ENCODE measurements around the gene S100A11. TPM values are rescaled to one million over a fixed set of nuclear protein-coding genes. Genes with fewer than 3 reads are reported as not detected.
"Not testable (repeated sequence)": the region's sequence is repeated elsewhere in the genome, so short reads cannot be mapped to it uniquely, and the experiment has no call there.

S100A11 gene
- total RNA-seq (2022), result 1,562 and 1,998 TPM in 2 replicates
- percentile 100 among the genes with signal in this experiment for Bru-seq, nascent RNA
- BruChase-seq, experiment 1, labeled RNA remaining after a 6-hour chase, result percentile 100 among the genes with signal in this experiment
- BruChase-seq, experiment 2, labeled RNA remaining after a 2-hour chase, result percentile 100 among the genes with signal in this experiment
- long read RNA-seq, transcript S100A11-201 (3 exons, 594 nt), result major isoform, 2,933 of 2,952 reads
- long read RNA-seq, partial matches to known transcripts, result 16 of 2,952 reads
- long read RNA-seq, other reads (novel, unspliced or antisense), result 3 of 2,952 reads

GRCh38 chr1:152036267-152037216 is at the start of gene S100A11:
S100A11 (minus strand) TSS chr1:152037004; CDS start chr1:152036915, 89 bp downstream.
- Mint-ChIP-seq H3K27ac (ENCODE audit: low read depth, unreplicated experiment) (peak within 1 kb of the TSS; percentile 86), H3K27me3 (ENCODE audit: insufficient read depth, unreplicated experiment) (no peaks in the 10 kb centered on the region), H3K9me3 (ENCODE audit: unreplicated experiment) (no peaks in the 10 kb centered on the region), H3K4me3 (ENCODE audit: unreplicated experiment) (peak within 1 kb of the TSS; percentile 84), H3K36me3 (ENCODE audit: insufficient read depth, unreplicated experiment) (peaks cover 53% of the 10 kb centered on the region), H3K4me1 (ENCODE audit: insufficient read depth, unreplicated experiment) (peaks cover 16% of the 10 kb centered on the region)
- intact Hi-C loops (cut with micrococcal nuclease), result loop anchor here (1.0 kb wide), 1 partner anchor 12 kb away; no protein-coding TSS in a partner anchor
- peak; percentile 94 for DNase-seq (ENCODE audit: unreplicated experiment)
- ChIA-PET POLR2A (interaction anchor here (0.6 to 13.2 kb wide), 54 partner anchors 9 to 1634 kb away, joined by 3 to 622 read pairs (median 6); partner anchors contain the start of genes ILF2, S100A10, S100A2 and THEM4), CTCF (interaction anchor here (0.6 to 6.4 kb wide), 24 partner anchors 11 to 1458 kb away, joined by 3 to 84 read pairs (median 3); no protein-coding TSS in a partner anchor)
- no peak for TF ChIP-seq CTCF (IDR thresholded peaks at IDR 0.05; ENCODE audit: unreplicated experiment)
- BruUV-seq (replicated peaks), result TSS peak; percentile 56

GRCh38 chr1:152084853-152085252 is 48.0 kb upstream of the S100A11 start:
- ChIA-PET CTCF (interaction anchor here (0.6 to 1.3 kb wide), 2 partner anchors 13 to 33 kb away, joined by 3 to 4 read pairs; no protein-coding TSS in a partner anchor), POLR2A (interaction anchor here (0.7 to 2.3 kb wide), 2 partner anchors 20 to 383 kb away, joined by 3 to 7 read pairs; no protein-coding TSS in a partner anchor)
- Mint-ChIP-seq H3K27ac (ENCODE audit: low read depth, unreplicated experiment) (no peak overlapping the region), H3K36me3 (ENCODE audit: insufficient read depth, unreplicated experiment) (no peaks in the 10 kb centered on the region), H3K4me1 (ENCODE audit: insufficient read depth, unreplicated experiment) (no peaks in the 10 kb centered on the region), H3K4me3 (ENCODE audit: unreplicated experiment) (no peak overlapping the region), H3K27me3 (ENCODE audit: insufficient read depth, unreplicated experiment) (peaks cover 13% of the 10 kb centered on the region), H3K9me3 (ENCODE audit: unreplicated experiment) (no peaks in the 10 kb centered on the region)
- intact Hi-C loops (cut with micrococcal nuclease), result no loop called here
- no TSS peak for BruUV-seq (replicated peaks)
- TF ChIP-seq CTCF (IDR thresholded peaks at IDR 0.05; ENCODE audit: unreplicated experiment), result no peak
- no peak for DNase-seq (ENCODE audit: unreplicated experiment)

- H3K27ac Mint-ChIP-seq (ENCODE audit: low read depth, unreplicated experiment); H3K36me3 Mint-ChIP-seq (ENCODE audit: insufficient read depth, unreplicated experiment); CTCF ChIA-PET; H3K4me3 Mint-ChIP-seq (ENCODE audit: unreplicated experiment); BruUV-seq (replicated peaks); intact Hi-C loops (cut with micrococcal nuclease); H3K4me1 Mint-ChIP-seq (ENCODE audit: insufficient read depth, unreplicated experiment); H3K9me3 Mint-ChIP-seq (ENCODE audit: unreplicated experiment); DNase-seq (ENCODE audit: unreplicated experiment); POLR2A ChIA-PET: not testable (repeated sequence)
- peaks cover 34% of the 10 kb centered on the region for H3K27me3 Mint-ChIP-seq (ENCODE audit: insufficient read depth, unreplicated experiment)
These were observed 44.2 kb upstream of the S100A11 start for GRCh38 chr1:152081026-152081425.

- H3K4me3 Mint-ChIP-seq (ENCODE audit: unreplicated experiment); H3K4me1 Mint-ChIP-seq (ENCODE audit: insufficient read depth, unreplicated experiment); H3K9me3 Mint-ChIP-seq (ENCODE audit: unreplicated experiment); BruUV-seq (replicated peaks); POLR2A ChIA-PET; H3K27ac Mint-ChIP-seq (ENCODE audit: low read depth, unreplicated experiment); H3K36me3 Mint-ChIP-seq (ENCODE audit: insufficient read depth, unreplicated experiment); intact Hi-C loops (cut with micrococcal nuclease); DNase-seq (ENCODE audit: unreplicated experiment): not testable (repeated sequence)
- peaks cover 37% of the 10 kb centered on the region for H3K27me3 Mint-ChIP-seq (ENCODE audit: insufficient read depth, unreplicated experiment)
- CTCF ChIA-PET, result interaction anchor here (0.6 kb wide), 1 partner anchor 354 kb away, joined by 3 read pairs; no protein-coding TSS in a partner anchor
These were observed 43.7 kb upstream of the S100A11 start for GRCh38 chr1:152080494-152080893.
